Renal pelvis (tissue), 4 donors: Measurements from ENCODE around the gene BRD3OS. TPM values are rescaled to one million over a fixed set of nuclear protein-coding genes. Genes with fewer than 3 reads are reported as not detected.
"Not testable (repeated sequence)": the region's sequence is repeated elsewhere in the genome, so short reads cannot be mapped to it uniquely, and the experiment has no call there.

Experiments
- DNase-seq: peaks from one replicate; pipeline ENCODE4 v3.0.0-alpha.2; 2013
- polyA plus RNA-seq, 3 donors: library from polyadenylated mRNA; unstranded; fragments of 120-200 nt; gene quantifications; one replicate each; pipeline ENCODE4 v1.2.1, GENCODE V29; 2013; ENCODE audit not compliant: insufficient read length in 3 of 3

Gene BRD3OS
- polyA plus RNA-seq, 3 donors = 21.8 to 26.4 (median 25.8) TPM

DNA sequence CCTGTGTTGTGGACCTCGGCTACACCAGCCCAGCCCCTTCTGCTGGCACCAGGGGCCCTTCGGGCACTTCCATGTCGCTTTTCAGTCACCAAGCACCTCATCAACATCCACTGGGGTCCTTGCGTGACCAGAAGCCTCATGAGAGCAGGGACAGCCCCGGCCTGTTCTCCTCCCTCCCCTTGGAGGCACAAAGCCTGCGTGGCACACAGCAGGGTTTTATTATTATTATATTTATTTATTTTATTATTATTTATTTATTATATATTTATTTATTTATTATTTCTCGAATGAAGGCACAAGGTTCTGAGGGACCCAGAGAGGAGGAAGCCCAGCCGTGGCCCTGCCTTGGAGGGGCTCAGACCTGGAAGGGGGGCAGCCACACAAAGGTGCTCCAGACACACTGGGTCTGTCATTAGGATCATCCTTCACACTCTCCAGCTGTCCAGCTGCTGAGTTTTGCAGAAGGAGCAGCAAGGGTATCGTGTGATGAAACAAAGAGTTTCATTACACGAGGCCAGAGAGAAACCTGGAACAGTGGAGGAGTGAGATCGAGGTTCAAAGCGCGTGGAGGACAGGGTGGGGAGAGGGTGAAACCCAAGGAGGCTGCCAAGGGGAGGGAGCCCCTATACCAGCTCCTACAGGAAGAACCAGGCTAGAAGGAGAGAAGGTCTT, 38.4 kb upstream of the BRD3OS start:
- no peak for DNase-seq

DNA sequence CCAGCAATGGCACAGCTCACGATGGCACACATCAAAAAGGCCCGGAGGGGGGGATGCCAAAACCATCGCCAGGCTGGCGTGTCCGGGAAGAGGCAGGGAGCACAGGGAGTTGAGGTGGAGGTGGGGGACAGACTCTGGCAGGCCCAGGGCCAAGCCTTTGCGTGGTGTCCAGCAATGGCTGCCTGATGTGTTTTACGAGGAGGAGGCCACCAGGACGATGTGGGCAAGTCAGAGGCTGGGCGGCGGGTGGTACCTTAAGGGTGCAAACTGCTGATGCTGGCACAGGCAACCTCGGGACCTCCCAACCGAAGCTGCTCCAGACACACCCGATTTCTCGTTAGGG, 37.9 kb upstream of the BRD3OS start:
- DNase-seq = no peak

GRCh38 chr9:133987946-133988665, 37.2 kb upstream of the BRD3OS start:
- no peak for DNase-seq

- DNase-seq = not testable (repeated sequence)
These were observed 36.5 kb upstream of the BRD3OS start for GRCh38 chr9:133988771-133989170.

- no peak for DNase-seq
These were observed 35.5 kb upstream of the BRD3OS start for GRCh38 chr9:133989625-133990365.

GRCh38 chr9:133990366-133991213, 34.7 kb upstream of the BRD3OS start:
- peak; percentile 81 for DNase-seq

GRCh38 chr9:133991214-133991921, 33.9 kb upstream of the BRD3OS start:
- no peak for DNase-seq

DNA sequence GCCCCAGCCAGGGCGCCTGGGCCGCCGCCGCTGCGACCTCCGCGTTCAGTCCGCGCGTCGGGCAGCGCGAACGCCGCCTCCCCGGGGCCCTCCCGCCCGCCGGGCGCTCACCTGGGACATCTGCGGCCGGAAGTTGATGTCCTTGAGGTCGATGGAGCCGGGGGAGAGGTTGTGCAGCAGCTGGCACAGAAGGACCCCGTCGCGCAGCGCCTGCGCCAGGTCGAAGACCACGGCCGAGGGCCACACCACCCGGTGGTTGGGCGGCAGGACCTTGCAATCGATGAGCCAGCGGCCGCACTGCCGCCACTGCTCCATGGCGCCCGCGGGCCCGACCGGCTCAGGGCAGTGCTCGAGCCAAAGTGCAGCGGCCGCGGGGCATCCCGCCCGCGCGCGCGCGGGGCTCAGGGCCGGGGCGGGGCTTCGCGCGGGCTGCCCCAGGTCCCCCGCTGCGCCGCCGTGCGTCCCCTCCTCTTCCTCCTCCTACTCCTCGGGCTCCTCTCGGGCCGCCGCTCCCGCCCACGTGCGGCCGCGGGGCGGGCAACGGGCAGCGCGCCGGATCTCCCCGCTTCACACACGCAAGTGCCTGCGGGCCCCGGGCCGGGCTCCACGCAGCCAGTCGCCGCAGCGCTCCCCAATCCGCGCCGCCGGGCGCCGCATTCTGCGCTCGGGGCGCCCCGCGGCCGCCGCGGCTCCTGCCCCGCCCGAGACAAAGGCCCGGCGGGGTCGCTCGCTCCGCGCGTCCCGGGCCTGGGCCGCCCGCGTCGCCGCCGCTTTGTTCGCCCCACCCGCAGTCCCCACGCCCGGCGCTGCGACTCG, 33.1 kb upstream of the BRD3OS start, which contains the start of gene VAV2:
Gene VAV2 (minus strand): TSS at position 361 of the 816 bp plus-strand sequence. CDS start 46 bp downstream, at position 315.
- DNase-seq = no peak

GRCh38 chr9:133992780-133993634, 32.3 kb upstream of the BRD3OS start:
- DNase-seq = no peak

DNA sequence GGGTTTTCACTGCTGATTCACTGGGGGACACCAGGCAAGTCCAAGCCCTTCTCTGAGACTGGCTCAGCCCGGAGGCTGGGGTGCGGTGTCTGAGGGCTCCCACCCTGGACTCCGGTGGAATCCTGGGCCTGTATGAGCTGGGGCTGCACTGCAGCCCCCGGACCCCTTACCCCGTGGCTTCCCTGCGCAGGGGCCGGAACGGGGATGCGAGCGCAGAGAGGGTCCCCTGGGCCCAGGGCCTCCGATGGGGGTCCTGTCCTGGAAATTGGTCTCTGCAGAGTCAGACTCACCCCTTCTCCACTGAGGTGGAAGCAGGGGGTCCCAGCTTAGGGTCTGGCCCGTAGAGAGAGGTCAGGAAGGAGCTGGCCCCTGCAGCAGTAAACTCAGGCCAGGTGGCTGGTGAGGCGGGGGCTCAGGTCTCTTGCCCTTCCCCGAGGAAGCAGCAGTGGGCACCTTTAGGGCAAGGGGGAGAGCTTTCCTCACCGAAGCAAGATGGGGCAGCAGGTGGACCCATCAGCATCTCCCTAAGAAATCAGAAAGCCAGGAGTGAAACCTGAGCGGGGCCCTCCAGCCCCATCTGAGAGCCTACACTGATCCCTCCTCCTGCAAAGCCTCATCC, 31.5 kb upstream of the BRD3OS start:
- DNase-seq = no peak

GRCh38 chr9:133994353-133995011, 30.8 kb upstream of the BRD3OS start:
- no peak for DNase-seq

DNA sequence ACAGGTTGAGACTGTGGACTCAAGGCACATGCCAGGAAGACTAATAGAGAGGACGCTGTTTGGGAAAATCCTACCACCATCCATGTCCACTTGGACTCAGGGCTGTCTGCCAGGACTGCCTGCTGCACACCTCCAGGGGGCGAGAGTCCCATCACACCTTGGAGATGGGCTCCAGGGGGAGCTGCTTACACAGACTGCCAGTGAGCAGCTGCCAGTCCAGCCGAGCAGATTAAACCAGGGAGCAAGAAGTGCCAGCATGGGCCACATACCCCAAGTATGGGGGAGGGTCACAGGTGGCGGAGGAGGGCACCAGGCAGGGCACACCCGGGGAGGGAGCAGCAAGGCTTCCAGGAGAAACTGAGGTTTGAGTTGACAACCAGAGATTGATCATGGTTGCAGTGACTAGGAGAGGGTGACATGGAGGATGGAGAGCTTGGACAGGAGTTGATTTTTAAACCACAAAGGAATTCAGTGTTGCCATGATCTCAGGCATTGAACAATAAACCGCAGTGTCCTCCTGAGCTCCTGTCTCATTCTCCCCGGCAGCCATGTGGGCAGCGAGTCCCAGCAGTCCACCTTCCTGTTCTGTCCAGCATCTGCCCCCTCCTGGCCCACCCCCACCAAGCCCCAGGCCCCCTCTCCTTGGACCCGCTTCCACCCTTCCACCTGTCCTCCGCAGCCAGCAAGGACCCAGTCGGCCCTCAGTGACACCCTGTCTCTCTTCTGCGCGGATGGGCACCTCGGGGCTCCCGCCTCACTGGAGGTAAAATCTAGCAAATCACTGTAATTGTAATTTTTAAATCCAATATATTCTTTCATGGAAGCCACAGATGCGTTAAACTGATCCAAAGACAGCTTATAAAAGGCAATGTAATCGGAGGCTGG, 30.0 kb upstream of the BRD3OS start:
- DNase-seq = no peak

DNA sequence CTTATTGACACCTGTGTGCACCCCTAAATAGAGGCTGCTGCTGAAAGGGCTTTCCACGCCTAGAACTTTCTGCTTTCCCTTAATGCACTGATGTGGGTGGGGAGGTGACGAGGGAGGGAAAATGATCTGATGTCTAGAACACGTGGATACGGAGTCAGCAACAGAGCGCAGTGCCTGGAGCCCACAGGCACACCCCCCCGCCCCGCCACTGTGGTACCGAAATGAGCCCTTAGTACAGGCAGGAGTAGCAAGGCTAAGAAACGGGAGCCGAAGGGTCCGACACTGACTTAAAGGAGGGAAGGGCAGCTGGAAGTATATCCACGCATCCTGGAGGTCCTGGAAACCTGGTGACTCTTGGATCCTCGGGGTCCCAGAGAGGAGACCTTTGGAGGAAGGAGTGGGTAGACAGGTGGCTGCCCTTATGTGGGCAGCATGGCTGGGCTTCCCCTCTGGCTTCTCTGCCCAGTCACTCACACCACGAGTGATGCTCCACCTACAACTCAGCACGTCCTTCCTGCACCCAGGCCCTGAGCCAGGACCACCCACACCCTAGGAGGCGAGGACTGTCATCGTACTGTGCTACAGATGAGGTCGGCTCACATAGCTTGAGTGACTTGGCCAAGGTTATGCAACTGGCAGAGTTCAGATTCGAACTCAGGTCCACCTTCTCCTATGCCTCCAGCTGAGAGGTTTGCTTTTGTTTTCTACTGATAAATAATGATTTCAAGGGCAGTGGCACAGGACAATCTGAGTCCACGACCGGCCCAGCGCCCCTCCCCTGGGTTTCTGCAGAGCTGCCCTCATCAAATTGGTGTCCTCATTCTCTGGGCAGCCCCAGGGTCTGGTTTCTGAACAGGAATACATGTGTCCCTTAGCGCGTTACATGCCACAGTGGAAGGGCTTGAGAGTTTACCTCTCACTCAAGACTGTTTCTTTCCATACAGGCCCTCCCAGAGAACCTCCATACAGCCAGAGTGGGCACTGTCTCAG, 28.5 kb upstream of the BRD3OS start:
- DNase-seq = no peak

DNA sequence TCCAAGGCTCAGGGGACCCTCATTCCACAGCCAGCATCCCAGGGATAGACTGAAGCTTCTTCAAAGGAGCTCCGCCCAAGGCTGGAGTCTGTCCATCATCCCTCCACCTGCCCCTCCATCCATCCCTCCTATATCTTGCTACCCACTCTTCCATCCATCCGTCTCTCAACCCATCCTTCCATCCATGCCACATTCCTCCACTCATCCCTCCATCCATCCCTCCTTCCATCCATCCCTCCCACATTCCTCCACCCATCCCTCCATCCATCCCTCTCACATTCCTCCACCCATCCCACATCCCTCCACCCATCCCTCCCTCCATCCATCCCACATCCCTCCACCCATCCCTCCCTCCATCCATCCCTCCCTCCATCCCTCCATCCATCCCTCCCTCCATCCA, 27.7 kb upstream of the BRD3OS start:
- no peak for DNase-seq

GRCh38 chr9:133998915-133999595, 26.2 kb upstream of the BRD3OS start:
- no peak for DNase-seq
